H1 (cell line): ENCODE results near the gene LYRM4.

Experiments
- CBX5 ChIP-seq: fragments of 300-800, 300-1000 bp; sonication (generic); IDR thresholded peaks from 2 replicates; pipeline ENCODE4 v1.7.1; 2016; ENCODE audit warnings: antibody characterized with exemption, low read length, low read depth
- EZH2 ChIP-seq: fragments of 200-600 bp; sonication (generic); IDR thresholded peaks from 2 replicates; pipeline ENCODE4 v1.7.1; 2012; ENCODE audit warnings: low read depth, mild to moderate bottlenecking, moderate library complexity, low read length, inconsistent platforms; ENCODE audit not compliant: severe bottlenecking
- JUN ChIP-seq: IDR thresholded peaks from 2 replicates; pipeline ENCODE4 v1.6.1; 2011; ENCODE audit warnings: low read depth, mild to moderate bottlenecking, improper control_type of control experiment, low read length
- JUND ChIP-seq: IDR thresholded peaks from 2 replicates; pipeline ENCODE4 v1.6.1; 2011; ENCODE audit warnings: mild to moderate bottlenecking, improper control_type of control experiment, low read length
- KDM1A ChIP-seq: fragments of 200-600, 300-600 bp; sonication (generic); IDR thresholded peaks from 2 replicates; pipeline ENCODE4 v1.7.1; 2016; ENCODE audit warnings: mild to moderate bottlenecking, low read length, borderline replicate concordance
- RAD21 ChIP-seq, 2 experiments: IDR thresholded peaks in 1 of 2; conservative IDR thresholded peaks in 1 of 2; 2 replicates each; pipeline ENCODE4 v1.6.1; 2011; ENCODE audit warnings: low read depth in 2 of 2, low read length in 2 of 2, improper control_type of control experiment in 1 of 2, inconsistent platforms in 1 of 2, mild to moderate bottlenecking in 1 of 2, moderate library complexity in 1 of 2
- SIX5 ChIP-seq: IDR thresholded peaks from 2 replicates; pipeline ENCODE4 v1.6.1; 2011; ENCODE audit warnings: mild to moderate bottlenecking, low read depth, low read length
- TAF1 ChIP-seq: IDR thresholded peaks from 2 replicates; pipeline ENCODE4 v1.6.1; 2011; ENCODE audit warnings: mild to moderate bottlenecking, low read depth, low read length
- YY1 ChIP-seq: IDR thresholded peaks from 2 replicates; pipeline ENCODE4 v1.6.1; 2011; ENCODE audit warnings: low read depth, mild to moderate bottlenecking, low read length
- TF ChIP-seq, protein P1 (sequence below), 3 experiments: IDR thresholded peaks; 1 replicate in 2 of 3; 2 replicates in 1 of 3; pipeline versions ENCODE4 v1.5.1 to v1.6.1; 2011; ENCODE audit warnings: low read length in 3 of 3, mild to moderate bottlenecking in 3 of 3, inconsistent platforms in 2 of 3, low read depth in 1 of 3, moderate library complexity in 1 of 3; ENCODE audit not compliant: insufficient read depth in 1 of 3; ENCODE audit errors: control extremely low read depth in 1 of 3
- TF ChIP-seq, protein P2 (sequence below): IDR thresholded peaks from 2 replicates; pipeline ENCODE4 v1.6.1; 2011; ENCODE audit warnings: low read length, improper control_type of control experiment
- TF ChIP-seq, protein P3 (sequence below): IDR thresholded peaks from 2 replicates; pipeline ENCODE4 v1.6.1; 2011; ENCODE audit warnings: low read depth, mild to moderate bottlenecking, low read length; ENCODE audit not compliant: insufficient read depth

DNA sequence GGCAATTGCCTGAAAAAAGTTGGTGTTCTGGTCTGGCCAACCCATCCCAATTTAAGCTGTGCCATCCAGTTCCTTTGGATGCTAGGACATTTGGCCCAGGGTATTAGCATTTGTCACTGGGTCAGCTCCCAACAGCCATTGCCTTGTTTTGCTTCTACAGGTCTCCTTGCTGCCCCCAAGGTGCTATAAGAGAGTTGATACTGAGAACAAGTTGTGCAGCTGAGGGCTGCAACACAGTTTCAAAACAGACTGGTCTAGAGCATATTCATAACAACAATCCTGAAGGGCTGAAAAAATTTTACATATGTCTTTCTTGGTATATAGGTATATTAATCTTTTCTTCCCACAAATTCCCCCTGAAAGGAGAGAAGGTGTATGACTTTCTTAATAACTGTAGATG is 61.0 kb downstream of the LYRM4 start:
- TF ChIP-seq JUN (no peak), JUND (no peak), SIX5 (no peak), KDM1A (no peak), EZH2 (no peak), RAD21 (IDR thresholded peaks at IDR 0.05 in 1 of 2, conservative IDR thresholded peaks at IDR 0.05 in 1 of 2; ENCODE audit: low read depth in 2 of 2, low read length in 2 of 2) (no peak), TAF1 (no peak), CBX5 (no peak), YY1 (no peak)
- TF ChIP-seq, protein P1, sequence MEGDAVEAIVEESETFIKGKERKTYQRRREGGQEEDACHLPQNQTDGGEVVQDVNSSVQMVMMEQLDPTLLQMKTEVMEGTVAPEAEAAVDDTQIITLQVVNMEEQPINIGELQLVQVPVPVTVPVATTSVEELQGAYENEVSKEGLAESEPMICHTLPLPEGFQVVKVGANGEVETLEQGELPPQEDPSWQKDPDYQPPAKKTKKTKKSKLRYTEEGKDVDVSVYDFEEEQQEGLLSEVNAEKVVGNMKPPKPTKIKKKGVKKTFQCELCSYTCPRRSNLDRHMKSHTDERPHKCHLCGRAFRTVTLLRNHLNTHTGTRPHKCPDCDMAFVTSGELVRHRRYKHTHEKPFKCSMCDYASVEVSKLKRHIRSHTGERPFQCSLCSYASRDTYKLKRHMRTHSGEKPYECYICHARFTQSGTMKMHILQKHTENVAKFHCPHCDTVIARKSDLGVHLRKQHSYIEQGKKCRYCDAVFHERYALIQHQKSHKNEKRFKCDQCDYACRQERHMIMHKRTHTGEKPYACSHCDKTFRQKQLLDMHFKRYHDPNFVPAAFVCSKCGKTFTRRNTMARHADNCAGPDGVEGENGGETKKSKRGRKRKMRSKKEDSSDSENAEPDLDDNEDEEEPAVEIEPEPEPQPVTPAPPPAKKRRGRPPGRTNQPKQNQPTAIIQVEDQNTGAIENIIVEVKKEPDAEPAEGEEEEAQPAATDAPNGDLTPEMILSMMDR (IDR thresholded peaks at IDR 0.05; ENCODE audit: control extremely low read depth in 1 of 3, insufficient read depth in 1 of 3, low read depth in 1 of 3, low read length in 3 of 3): no peak
- TF ChIP-seq, protein P2, sequence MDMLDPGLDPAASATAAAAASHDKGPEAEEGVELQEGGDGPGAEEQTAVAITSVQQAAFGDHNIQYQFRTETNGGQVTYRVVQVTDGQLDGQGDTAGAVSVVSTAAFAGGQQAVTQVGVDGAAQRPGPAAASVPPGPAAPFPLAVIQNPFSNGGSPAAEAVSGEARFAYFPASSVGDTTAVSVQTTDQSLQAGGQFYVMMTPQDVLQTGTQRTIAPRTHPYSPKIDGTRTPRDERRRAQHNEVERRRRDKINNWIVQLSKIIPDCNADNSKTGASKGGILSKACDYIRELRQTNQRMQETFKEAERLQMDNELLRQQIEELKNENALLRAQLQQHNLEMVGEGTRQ: no peak
- TF ChIP-seq, protein P3, sequence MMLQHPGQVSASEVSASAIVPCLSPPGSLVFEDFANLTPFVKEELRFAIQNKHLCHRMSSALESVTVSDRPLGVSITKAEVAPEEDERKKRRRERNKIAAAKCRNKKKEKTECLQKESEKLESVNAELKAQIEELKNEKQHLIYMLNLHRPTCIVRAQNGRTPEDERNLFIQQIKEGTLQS: no peak
